KMS-11 (cell line): ENCODE results near the gene LYSMD2.

Experiments used
- H2AFZ ChIP-seq: fragments of 200-600 bp; sonication (generic); 2 replicates; pipeline ENCODE4 v1.6.1; 2016; ENCODE audit warnings: antibody characterized with exemption, mixed run types, low read depth
- H3K27ac ChIP-seq: fragments of 200-600 bp; sonication (generic); 2 replicates; pipeline ENCODE4 v1.6.1; 2016; ENCODE audit warnings: mild to moderate bottlenecking, mixed run types
- H3K27me3 ChIP-seq: fragments of 200-600 bp; sonication (generic); 2 replicates; pipeline ENCODE4 v1.6.1; 2017; ENCODE audit warnings: mild to moderate bottlenecking, low read depth, mixed run types, moderate library complexity; ENCODE audit not compliant: insufficient read depth
- H3K36me3 ChIP-seq: fragments of 200-600 bp; sonication (generic); 2 replicates; pipeline ENCODE4 v1.6.1; 2017; ENCODE audit warnings: mild to moderate bottlenecking, mixed run types; ENCODE audit not compliant: insufficient read depth
- H3K4me1 ChIP-seq: fragments of 200-600 bp; sonication (generic); 2 replicates; pipeline ENCODE4 v1.6.1; 2016; ENCODE audit warnings: mild to moderate bottlenecking, low read depth, mixed run types; ENCODE audit not compliant: poor library complexity, severe bottlenecking
- H3K4me2 ChIP-seq: fragments of 200-600 bp; sonication (generic); 2 replicates; pipeline ENCODE4 v1.7.0; 2016; ENCODE audit warnings: mild to moderate bottlenecking, mixed run types
- H3K4me3 ChIP-seq: fragments of 200-600 bp; sonication (generic); IDR thresholded peaks from 2 replicates; pipeline ENCODE4 v1.6.1; 2017; ENCODE audit warnings: low read depth, low read length, mixed read lengths; ENCODE audit not compliant: insufficient read depth
- H3K79me2 ChIP-seq: fragments of 200-600 bp; sonication (generic); 2 replicates; pipeline ENCODE4 v1.6.1; 2016; ENCODE audit warnings: low read depth, mixed run types; ENCODE audit not compliant: insufficient read depth
- H3K9ac ChIP-seq: fragments of 200-600 bp; sonication (generic); 2 replicates; pipeline ENCODE4 v1.6.1; 2016; ENCODE audit warnings: mild to moderate bottlenecking, mixed run types
- H4K20me1 ChIP-seq: fragments of 200-600 bp; sonication (generic); 2 replicates; pipeline ENCODE4 v1.6.1; 2016; ENCODE audit warnings: mild to moderate bottlenecking, mixed run types; ENCODE audit not compliant: insufficient read depth
- TF ChIP-seq, protein P1 (sequence below): fragments of 200-600 bp; sonication (generic); conservative IDR thresholded peaks from 2 replicates; pipeline ENCODE4 v1.6.1; 2017; ENCODE audit warnings: low read depth, mild to moderate bottlenecking, antibody characterized with exemption, low read length, moderate library complexity, mixed read lengths

LYSMD2 gene

DNA sequence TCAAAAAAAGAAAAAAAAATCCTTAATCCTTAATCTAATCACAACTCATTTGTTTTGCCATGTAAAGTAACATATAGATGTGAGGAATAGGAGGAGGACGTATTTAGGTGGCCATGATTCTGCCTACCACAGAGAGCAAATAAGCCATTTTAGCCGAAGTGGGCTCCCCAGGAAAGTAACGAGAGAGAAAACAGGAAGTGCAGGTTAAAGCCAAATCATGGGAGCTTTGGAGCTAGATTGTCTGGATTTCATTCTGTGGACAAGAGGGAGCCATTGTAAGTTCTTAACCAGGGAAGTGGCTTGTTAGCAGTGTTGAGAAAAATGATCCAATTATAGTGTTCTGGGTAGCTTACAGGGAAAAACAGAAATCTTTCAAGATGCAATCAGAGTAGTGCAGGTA lies 23.4 kb upstream of the LYSMD2 start:
- no peaks in the 10 kb centered on the region for H3K27me3 ChIP-seq
- no peak overlapping the region for H3K4me3 ChIP-seq
- no peak overlapping the region for H2AFZ ChIP-seq
- H3K79me2 ChIP-seq = no peaks in the 10 kb centered on the region
- no peaks in the 10 kb centered on the region for H4K20me1 ChIP-seq
- no peak overlapping the region for H3K9ac ChIP-seq
- H3K4me2 ChIP-seq = no peak overlapping the region
- no peaks in the 10 kb centered on the region for H3K4me1 ChIP-seq
- TF ChIP-seq, protein P1, sequence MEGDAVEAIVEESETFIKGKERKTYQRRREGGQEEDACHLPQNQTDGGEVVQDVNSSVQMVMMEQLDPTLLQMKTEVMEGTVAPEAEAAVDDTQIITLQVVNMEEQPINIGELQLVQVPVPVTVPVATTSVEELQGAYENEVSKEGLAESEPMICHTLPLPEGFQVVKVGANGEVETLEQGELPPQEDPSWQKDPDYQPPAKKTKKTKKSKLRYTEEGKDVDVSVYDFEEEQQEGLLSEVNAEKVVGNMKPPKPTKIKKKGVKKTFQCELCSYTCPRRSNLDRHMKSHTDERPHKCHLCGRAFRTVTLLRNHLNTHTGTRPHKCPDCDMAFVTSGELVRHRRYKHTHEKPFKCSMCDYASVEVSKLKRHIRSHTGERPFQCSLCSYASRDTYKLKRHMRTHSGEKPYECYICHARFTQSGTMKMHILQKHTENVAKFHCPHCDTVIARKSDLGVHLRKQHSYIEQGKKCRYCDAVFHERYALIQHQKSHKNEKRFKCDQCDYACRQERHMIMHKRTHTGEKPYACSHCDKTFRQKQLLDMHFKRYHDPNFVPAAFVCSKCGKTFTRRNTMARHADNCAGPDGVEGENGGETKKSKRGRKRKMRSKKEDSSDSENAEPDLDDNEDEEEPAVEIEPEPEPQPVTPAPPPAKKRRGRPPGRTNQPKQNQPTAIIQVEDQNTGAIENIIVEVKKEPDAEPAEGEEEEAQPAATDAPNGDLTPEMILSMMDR = no peak
- H3K36me3 ChIP-seq = no peaks in the 10 kb centered on the region
- H3K27ac ChIP-seq = no peak overlapping the region

DNA sequence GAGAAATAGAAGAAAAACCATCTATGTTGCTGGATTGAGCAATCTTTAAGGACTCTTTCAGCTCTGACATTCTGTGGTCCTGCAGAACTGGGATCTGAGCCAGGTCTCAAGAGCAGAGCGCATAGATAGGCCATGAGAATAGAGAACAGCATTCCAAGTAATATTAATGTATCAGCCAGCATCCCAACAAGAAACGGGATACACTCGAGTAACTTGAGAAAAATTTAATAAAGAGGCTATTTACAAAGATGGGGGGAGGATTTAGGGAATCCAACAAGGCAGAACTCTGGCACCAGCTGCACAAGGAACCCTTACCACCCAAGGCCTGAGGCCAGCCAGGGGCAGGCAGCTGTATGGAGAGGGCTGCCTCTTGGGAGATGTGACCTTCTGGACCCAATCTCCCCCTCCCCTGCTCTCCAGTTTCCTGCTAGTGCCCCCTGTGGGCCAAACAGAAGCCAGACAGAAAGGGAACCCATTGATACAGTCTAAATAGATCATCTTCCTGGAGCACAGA lies 22.2 kb upstream of the LYSMD2 start:
- H3K9ac ChIP-seq = no peak overlapping the region
- no peak overlapping the region for H3K4me3 ChIP-seq
- TF ChIP-seq, protein P1 = no peak; the same call in 1 of the 2 replicates

DNA sequence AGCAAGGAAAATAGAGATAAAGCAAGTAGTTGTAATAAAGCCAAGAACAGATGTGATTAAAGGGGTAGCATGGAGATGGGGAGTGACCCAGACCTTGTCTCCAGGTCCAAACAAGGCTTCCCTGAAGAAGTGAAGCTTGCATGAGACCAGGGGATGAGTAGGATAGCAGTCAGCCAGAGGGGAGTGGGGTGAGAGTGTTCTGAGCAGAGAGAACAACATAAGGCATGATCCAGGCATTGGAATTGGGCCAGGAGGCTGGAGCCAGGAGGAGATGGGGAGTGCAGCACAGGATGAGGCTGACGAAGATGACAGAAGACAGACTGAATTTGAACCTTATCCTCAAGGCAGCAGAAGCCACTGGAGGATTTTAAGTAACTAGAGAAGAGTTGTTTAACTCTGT lies 21.2 kb upstream of the LYSMD2 start:
- H3K27ac ChIP-seq = no peak overlapping the region
- H3K4me1 ChIP-seq = no peaks in the 10 kb centered on the region
- TF ChIP-seq, protein P1 = no peak
- no peak overlapping the region for H3K9ac ChIP-seq
- no peak overlapping the region for H2AFZ ChIP-seq
- no peaks in the 10 kb centered on the region for H3K27me3 ChIP-seq
- no peak overlapping the region for H3K4me2 ChIP-seq
- H4K20me1 ChIP-seq = no peaks in the 10 kb centered on the region
- H3K4me3 ChIP-seq = no peak overlapping the region
- no peaks in the 10 kb centered on the region for H3K79me2 ChIP-seq
- no peaks in the 10 kb centered on the region for H3K36me3 ChIP-seq

More for the DNA sequence above, 22.2 kb upstream of the LYSMD2 start:
- H3K4me1 ChIP-seq = no peaks in the 10 kb centered on the region
- H3K27me3 ChIP-seq = no peaks in the 10 kb centered on the region
- H2AFZ ChIP-seq = no peak overlapping the region
- no peak overlapping the region for H3K4me2 ChIP-seq
- H4K20me1 ChIP-seq = no peaks in the 10 kb centered on the region
- H3K27ac ChIP-seq = no peak overlapping the region
- H3K79me2 ChIP-seq = no peaks in the 10 kb centered on the region
- H3K36me3 ChIP-seq = no peaks in the 10 kb centered on the region

DNA sequence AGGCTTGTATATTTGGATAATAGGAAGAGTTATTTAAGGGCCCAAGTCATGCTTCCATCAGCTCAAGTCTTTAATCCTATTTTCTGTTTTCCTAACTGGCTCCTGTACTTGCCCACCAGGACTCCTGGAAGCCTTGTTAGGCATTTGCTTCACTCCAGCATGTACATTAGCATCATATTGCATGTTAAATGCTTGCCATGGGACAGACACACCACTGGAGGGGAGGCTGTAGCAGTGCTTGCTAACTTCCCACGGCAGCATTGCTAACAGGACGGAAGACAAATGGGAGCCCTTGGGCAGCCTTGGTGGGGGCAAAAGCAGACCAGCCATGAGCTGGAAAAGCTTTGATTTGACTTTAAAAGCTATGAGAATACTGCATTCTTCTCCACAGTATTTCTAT lies 20.0 kb upstream of the LYSMD2 start:
- TF ChIP-seq, protein P1 = no peak
- no peaks in the 10 kb centered on the region for H3K27me3 ChIP-seq
- H3K4me3 ChIP-seq = no peak overlapping the region
- H3K9ac ChIP-seq = no peak overlapping the region
- no peak overlapping the region for H3K27ac ChIP-seq
- no peaks in the 10 kb centered on the region for H4K20me1 ChIP-seq
- no peaks in the 10 kb centered on the region for H3K36me3 ChIP-seq
- no peak overlapping the region for H3K4me2 ChIP-seq
- no peak overlapping the region for H2AFZ ChIP-seq
- H3K4me1 ChIP-seq = peaks cover 4% of the 10 kb centered on the region
- H3K79me2 ChIP-seq = no peaks in the 10 kb centered on the region
